SK-N-SH treated with all-trans-retinoic acid at 6 μM for 48 hours (cell line): ENCODE data around the gene CTNNA3.

ENCODE experiments used
- ATAC-seq: fragments of 200-7000 bp; cut with Tn5 transposase; 3 replicates; pipeline ENCODE4 v1.9.1; 2020; ENCODE audit warnings: mild to moderate bottlenecking, moderate library complexity
- ARNTL ChIP-seq: fragments of 450-650 bp; formaldehyde crosslinking; IDR thresholded peaks from 2 replicates; pipeline ENCODE4 v1.5.0; 2020; ENCODE audit warnings: low read depth, mild to moderate bottlenecking, moderate library complexity, borderline replicate concordance
- BACH2 ChIP-seq: fragments of 250-450 bp; sonication (Bioruptor Pico); IDR thresholded peaks from 2 replicates; pipeline ENCODE4 v1.9.0; 2021; ENCODE audit warnings: mild to moderate bottlenecking, borderline replicate concordance
- CSDC2 ChIP-seq: fragments of 250-450 bp; sonication (Bioruptor Pico); IDR thresholded peaks from 2 replicates; pipeline ENCODE4 v1.5.0; 2020; ENCODE audit warnings: mild to moderate bottlenecking, moderate library complexity
- ESRRG ChIP-seq: fragments of 250-450 bp; sonication (Bioruptor Pico); IDR thresholded peaks from 2 replicates; pipeline ENCODE4 v1.6.1; 2021; ENCODE audit warnings: mild to moderate bottlenecking
- GLIS3 ChIP-seq: fragments of 250-450 bp; sonication (Bioruptor Pico); IDR thresholded peaks from 2 replicates; pipeline ENCODE4 v1.5.0; 2020; ENCODE audit warnings: mild to moderate bottlenecking, moderate library complexity
- ISL1 ChIP-seq: fragments of 250-450 bp; sonication (Bioruptor Pico); IDR thresholded peaks from 2 replicates; pipeline ENCODE4 v2.1.2; 2022; ENCODE audit warnings: mild to moderate bottlenecking, moderate library complexity
- OSR1 ChIP-seq: fragments of 250-450 bp; sonication (Bioruptor Pico); IDR thresholded peaks from 2 replicates; pipeline ENCODE4 v1.8.0; 2022; ENCODE audit warnings: moderate library complexity, mild to moderate bottlenecking, inconsistent platforms
- PPARA ChIP-seq: fragments of 250-450 bp; sonication (Bioruptor Pico); IDR thresholded peaks from 2 replicates; pipeline ENCODE4 v1.5.0; 2020; ENCODE audit warnings: mild to moderate bottlenecking, borderline replicate concordance
- RARB ChIP-seq: fragments of 250-450 bp; sonication (Bioruptor Pico); IDR thresholded peaks from 2 replicates; pipeline ENCODE4 v1.8.0; 2021; ENCODE audit warnings: mild to moderate bottlenecking, moderate library complexity
- SNAI2 ChIP-seq: fragments of 250-450 bp; sonication (Bioruptor Pico); IDR thresholded peaks from 2 replicates; pipeline ENCODE4 v1.5.0; 2020; ENCODE audit warnings: mild to moderate bottlenecking, moderate library complexity
- TOX ChIP-seq: fragments of 250-450 bp; sonication (Bioruptor Pico); IDR thresholded peaks from 2 replicates; pipeline ENCODE4 v1.8.0; 2021; ENCODE audit warnings: mild to moderate bottlenecking, moderate library complexity, borderline replicate concordance
- ZC3H10 ChIP-seq: fragments of 250-450 bp; sonication (Bioruptor Pico); IDR thresholded peaks from 2 replicates; pipeline ENCODE4 v1.5.1; 2021; ENCODE audit warnings: mild to moderate bottlenecking, moderate library complexity
- ZFP3 ChIP-seq: fragments of 250-450 bp; sonication (Bioruptor Pico); IDR thresholded peaks from 2 replicates; pipeline ENCODE4 v1.5.0; 2020; ENCODE audit warnings: mild to moderate bottlenecking, moderate library complexity
- ZFP30 ChIP-seq: fragments of 450-650 bp; formaldehyde crosslinking; IDR thresholded peaks from 2 replicates; pipeline ENCODE4 v1.5.0; 2022; ENCODE audit warnings: mild to moderate bottlenecking, moderate library complexity
- ZNF565 ChIP-seq: fragments of 450-650 bp; formaldehyde crosslinking; conservative IDR thresholded peaks from 2 replicates; pipeline ENCODE4 v1.5.0; 2020; ENCODE audit warnings: low read depth, mild to moderate bottlenecking, moderate library complexity
- ZNF70 ChIP-seq: fragments of 450-650 bp; formaldehyde crosslinking; IDR thresholded peaks from 2 replicates; pipeline ENCODE4 v1.5.0; 2020; ENCODE audit warnings: mild to moderate bottlenecking, moderate library complexity
- ZNF8 ChIP-seq: fragments of 450-650 bp; formaldehyde crosslinking; IDR thresholded peaks from 2 replicates; pipeline ENCODE4 v1.5.0; 2020; ENCODE audit warnings: mild to moderate bottlenecking, moderate library complexity
- TF ChIP-seq, protein P1 (sequence below): fragments of 250-450 bp; sonication (Bioruptor Pico); IDR thresholded peaks from 2 replicates; pipeline ENCODE4 v1.5.1; 2020; ENCODE audit warnings: low read depth, mild to moderate bottlenecking, moderate library complexity
- TF ChIP-seq, protein P2 (sequence below): fragments of 250-450 bp; sonication (Bioruptor Pico); IDR thresholded peaks from 2 replicates; pipeline ENCODE4 v1.8.0; 2020; ENCODE audit warnings: mild to moderate bottlenecking, moderate library complexity, borderline replicate concordance
- TF ChIP-seq, protein P3 (sequence below): fragments of 250-450 bp; sonication (Bioruptor Pico); IDR thresholded peaks from 2 replicates; pipeline ENCODE4 v1.8.0; 2021; ENCODE audit warnings: low read depth, mild to moderate bottlenecking, moderate library complexity, borderline replicate concordance
- TF ChIP-seq, protein P4 (sequence below): fragments of 250-450 bp; sonication (Bioruptor Pico); IDR thresholded peaks from 2 replicates; pipeline ENCODE4 v1.5.0; 2020; ENCODE audit warnings: mild to moderate bottlenecking, moderate library complexity

The CTNNA3 gene

DNA sequence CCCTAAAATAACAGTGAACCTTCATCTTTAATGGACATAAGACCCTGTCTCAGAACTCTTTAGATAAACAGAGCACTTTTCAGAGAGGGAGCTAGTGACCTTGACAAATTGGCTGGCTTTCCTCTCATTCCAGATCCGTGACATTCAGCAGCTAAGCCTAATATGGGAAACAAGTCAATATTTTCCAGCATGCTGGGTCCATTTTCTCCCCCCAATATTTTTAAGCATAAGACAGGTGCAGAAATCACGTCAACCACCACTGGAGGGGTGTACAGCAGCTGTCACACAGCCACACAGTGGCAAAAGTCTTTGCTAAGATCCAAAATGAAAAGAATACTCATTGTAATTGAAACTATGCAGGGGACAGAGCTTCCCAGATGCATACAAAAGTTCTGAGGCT is 744.1 kb downstream of the CTNNA3 start:
- ATAC-seq, result no peak

DNA sequence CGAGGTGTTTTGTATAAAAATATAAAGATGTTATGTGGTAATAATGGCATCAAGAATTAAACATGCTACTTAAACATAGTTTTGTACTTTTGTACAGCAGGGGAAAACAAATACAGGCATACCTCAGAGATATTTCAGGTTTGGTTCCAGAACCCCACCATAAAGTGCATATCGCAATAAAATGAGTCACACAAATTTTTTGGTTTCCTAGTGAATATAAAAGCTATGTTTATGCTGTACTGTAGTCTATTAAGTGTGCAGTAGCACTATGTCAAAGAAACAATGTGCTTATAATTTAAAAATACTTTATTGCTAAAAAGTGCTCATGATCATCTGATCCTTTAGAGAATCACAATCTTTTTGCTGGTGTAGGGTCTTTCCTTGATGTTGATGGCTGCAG is 752.4 kb downstream of the CTNNA3 start:
- TF ChIP-seq ESRRG (CRISPR knock-in tag), result no peak
- no peak for TF ChIP-seq ISL1 (CRISPR knock-in tag)
- ATAC-seq, result no peak

More for the DNA sequence above, 744.1 kb downstream of the CTNNA3 start:
- TF ChIP-seq CSDC2 (CRISPR knock-in tag) (no peak), ZFP30 (CRISPR knock-in tag) (no peak), OSR1 (CRISPR knock-in tag) (no peak), ESRRG (CRISPR knock-in tag) (no peak), SNAI2 (CRISPR knock-in tag) (no peak), ARNTL (CRISPR knock-in tag) (no peak), RARB (no peak), ZNF8 (CRISPR knock-in tag) (no peak), ZC3H10 (CRISPR knock-in tag) (no peak), BACH2 (CRISPR knock-in tag) (no peak)
- TF ChIP-seq, protein P1, sequence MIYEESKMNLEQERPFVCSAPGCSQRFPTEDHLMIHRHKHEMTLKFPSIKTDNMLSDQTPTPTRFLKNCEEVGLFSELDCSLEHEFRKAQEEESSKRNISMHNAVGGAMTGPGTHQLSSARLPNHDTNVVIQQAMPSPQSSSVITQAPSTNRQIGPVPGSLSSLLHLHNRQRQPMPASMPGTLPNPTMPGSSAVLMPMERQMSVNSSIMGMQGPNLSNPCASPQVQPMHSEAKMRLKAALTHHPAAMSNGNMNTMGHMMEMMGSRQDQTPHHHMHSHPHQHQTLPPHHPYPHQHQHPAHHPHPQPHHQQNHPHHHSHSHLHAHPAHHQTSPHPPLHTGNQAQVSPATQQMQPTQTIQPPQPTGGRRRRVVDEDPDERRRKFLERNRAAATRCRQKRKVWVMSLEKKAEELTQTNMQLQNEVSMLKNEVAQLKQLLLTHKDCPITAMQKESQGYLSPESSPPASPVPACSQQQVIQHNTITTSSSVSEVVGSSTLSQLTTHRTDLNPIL (CRISPR knock-in tag), result no peak
- TF ChIP-seq, protein P2, sequence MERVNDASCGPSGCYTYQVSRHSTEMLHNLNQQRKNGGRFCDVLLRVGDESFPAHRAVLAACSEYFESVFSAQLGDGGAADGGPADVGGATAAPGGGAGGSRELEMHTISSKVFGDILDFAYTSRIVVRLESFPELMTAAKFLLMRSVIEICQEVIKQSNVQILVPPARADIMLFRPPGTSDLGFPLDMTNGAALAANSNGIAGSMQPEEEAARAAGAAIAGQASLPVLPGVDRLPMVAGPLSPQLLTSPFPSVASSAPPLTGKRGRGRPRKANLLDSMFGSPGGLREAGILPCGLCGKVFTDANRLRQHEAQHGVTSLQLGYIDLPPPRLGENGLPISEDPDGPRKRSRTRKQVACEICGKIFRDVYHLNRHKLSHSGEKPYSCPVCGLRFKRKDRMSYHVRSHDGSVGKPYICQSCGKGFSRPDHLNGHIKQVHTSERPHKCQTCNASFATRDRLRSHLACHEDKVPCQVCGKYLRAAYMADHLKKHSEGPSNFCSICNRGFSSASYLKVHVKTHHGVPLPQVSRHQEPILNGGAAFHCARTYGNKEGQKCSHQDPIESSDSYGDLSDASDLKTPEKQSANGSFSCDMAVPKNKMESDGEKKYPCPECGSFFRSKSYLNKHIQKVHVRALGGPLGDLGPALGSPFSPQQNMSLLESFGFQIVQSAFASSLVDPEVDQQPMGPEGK (CRISPR knock-in tag), result no peak
- TF ChIP-seq, protein P3, sequence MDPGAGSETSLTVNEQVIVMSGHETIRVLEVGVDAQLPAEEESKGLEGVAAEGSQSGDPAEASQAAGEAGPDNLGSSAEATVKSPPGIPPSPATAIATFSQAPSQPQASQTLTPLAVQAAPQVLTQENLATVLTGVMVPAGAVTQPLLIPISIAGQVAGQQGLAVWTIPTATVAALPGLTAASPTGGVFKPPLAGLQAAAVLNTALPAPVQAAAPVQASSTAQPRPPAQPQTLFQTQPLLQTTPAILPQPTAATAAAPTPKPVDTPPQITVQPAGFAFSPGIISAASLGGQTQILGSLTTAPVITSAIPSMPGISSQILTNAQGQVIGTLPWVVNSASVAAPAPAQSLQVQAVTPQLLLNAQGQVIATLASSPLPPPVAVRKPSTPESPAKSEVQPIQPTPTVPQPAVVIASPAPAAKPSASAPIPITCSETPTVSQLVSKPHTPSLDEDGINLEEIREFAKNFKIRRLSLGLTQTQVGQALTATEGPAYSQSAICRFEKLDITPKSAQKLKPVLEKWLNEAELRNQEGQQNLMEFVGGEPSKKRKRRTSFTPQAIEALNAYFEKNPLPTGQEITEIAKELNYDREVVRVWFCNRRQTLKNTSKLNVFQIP, result no peak

DNA sequence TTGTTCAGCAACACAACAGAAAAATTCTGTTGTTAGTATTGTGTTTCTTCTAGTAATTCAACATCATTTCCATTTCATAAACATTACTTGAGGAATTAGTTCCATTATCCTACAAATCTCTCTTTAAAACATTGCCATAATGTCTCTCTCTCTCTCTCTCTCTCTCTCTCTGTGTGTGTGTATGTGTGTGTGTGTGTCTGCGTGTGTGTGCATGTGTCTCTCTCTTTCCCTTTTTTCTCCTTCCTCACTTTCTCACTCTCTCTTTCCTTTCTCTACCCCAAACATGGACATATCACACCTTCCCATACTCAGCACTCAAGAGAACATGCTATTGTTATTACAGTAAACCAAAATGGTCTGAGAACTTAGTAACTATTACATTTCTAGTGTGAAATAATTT is 753.6 kb downstream of the CTNNA3 start:
- no peak for ATAC-seq
- TF ChIP-seq ZFP3 (CRISPR knock-in tag) (no peak), RARB (no peak), CSDC2 (CRISPR knock-in tag) (no peak), ZFP30 (CRISPR knock-in tag) (no peak), TOX (CRISPR knock-in tag) (no peak), PPARA (CRISPR knock-in tag) (no peak), ZNF70 (CRISPR knock-in tag) (no peak), GLIS3 (CRISPR knock-in tag) (no peak), BACH2 (CRISPR knock-in tag) (no peak), ZC3H10 (CRISPR knock-in tag) (no peak), SNAI2 (CRISPR knock-in tag) (no peak), ZNF565 (CRISPR knock-in tag) (no peak)
- TF ChIP-seq, protein P3, result no peak
- TF ChIP-seq, protein P4, sequence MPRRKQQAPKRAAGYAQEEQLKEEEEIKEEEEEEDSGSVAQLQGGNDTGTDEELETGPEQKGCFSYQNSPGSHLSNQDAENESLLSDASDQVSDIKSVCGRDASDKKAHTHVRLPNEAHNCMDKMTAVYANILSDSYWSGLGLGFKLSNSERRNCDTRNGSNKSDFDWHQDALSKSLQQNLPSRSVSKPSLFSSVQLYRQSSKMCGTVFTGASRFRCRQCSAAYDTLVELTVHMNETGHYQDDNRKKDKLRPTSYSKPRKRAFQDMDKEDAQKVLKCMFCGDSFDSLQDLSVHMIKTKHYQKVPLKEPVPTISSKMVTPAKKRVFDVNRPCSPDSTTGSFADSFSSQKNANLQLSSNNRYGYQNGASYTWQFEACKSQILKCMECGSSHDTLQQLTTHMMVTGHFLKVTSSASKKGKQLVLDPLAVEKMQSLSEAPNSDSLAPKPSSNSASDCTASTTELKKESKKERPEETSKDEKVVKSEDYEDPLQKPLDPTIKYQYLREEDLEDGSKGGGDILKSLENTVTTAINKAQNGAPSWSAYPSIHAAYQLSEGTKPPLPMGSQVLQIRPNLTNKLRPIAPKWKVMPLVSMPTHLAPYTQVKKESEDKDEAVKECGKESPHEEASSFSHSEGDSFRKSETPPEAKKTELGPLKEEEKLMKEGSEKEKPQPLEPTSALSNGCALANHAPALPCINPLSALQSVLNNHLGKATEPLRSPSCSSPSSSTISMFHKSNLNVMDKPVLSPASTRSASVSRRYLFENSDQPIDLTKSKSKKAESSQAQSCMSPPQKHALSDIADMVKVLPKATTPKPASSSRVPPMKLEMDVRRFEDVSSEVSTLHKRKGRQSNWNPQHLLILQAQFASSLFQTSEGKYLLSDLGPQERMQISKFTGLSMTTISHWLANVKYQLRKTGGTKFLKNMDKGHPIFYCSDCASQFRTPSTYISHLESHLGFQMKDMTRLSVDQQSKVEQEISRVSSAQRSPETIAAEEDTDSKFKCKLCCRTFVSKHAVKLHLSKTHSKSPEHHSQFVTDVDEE (CRISPR knock-in tag), result no peak
- TF ChIP-seq, protein P2 (CRISPR knock-in tag), result no peak
